Activated T-helper 1 cell treated with Interleukin-2 at 50 U/mL for 16 hours (primary cell): ENCODE results near the gene S1PR1.

ENCODE experiments used
- DNase-seq: peaks from one replicate; pipeline ENCODE4 v3.0.0-alpha.2; 2020; ENCODE audit warnings: low read depth

The S1PR1 gene

DNA sequence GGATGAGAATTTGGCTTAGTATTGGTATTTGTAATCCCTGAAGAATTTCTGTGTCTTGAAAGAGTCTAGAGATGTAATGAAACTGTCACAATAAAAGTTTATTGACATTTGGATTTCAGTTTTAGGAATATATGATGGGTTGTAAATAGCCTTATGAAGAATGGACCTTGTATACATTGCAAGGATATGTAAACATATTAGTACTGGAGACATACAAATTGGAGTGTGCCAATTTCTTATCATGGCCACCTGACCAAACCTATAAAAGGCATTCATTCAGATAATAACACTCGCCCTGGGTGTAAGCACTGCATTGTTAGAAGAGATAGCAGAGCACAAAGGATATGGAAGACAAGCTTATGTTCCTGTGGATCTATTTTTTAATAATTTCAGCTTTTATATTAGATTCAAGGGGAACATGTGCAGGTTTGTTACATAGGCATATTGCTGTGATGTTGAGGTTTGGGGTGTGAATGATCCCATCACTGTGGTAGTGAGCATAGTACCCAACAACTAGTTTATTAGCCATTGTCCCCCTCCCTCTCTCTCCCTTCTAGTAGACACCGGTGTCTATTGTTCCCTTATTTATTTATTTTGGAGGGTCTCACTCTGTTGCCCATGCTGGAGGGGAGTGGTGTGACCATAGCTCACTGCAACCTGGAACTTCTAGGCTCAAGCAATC lies 8.6 kb downstream of the S1PR1 start:
- no peak for DNase-seq

DNA sequence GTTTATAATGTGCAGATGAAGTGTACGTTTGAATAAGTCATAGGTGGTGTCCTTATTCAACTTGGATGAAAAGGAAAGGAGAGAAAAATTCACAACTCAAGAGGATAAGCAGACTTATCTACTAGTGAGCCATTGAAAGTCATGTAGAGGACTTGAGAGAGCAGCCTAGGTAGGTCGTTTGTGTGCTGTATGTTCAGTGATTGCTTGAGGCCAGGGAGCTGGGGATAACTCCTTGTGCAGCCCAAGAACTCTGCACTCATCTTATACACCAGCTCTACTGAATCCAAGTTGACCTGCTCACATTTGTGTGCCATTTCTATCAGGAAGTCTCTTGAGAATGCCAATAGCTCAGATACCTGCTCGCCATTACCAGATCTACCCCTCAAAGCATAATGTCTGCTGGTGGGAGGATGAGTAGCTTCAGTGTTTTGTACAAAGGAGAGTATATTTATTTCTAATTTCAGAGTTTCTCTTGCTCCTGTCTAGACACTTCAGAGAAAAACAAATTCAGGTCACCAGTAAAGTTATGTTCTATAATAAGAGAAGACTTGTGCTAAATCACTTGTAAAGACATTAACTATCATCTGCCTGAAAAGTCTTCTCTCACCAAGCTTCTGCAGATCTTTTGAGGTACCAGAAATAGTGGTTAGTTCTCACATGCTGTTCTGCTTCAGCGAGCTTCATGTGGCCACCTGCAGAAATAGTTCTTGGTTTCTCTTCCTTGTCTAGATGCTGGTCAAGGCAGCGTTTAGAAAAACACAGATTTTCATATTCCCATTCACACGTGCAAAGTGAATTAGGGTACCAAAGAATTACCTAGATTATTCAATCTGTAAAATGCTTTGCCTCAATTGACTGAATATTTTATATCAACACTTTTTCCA lies 10.8 kb downstream of the S1PR1 start:
- no peak for DNase-seq

DNA sequence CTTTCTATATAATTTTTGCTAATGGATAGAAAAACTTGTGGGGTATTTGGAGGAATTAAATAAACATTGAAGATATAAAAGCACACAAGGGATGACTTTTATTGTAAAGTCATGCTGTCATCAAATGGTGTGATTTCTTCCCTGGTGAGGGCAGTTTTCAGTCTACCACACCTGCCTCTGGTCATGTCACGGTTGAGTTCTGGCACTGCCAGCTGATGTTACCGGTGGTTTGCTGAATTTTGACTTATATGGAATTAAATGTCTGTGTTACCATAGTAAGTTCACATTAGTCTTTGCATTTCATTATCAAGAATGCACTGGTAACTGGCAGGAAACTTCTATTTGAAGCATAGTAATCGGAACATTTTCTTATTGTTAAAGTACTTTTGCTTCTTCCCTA lies 13.4 kb downstream of the S1PR1 start:
- DNase-seq = no peak

DNA sequence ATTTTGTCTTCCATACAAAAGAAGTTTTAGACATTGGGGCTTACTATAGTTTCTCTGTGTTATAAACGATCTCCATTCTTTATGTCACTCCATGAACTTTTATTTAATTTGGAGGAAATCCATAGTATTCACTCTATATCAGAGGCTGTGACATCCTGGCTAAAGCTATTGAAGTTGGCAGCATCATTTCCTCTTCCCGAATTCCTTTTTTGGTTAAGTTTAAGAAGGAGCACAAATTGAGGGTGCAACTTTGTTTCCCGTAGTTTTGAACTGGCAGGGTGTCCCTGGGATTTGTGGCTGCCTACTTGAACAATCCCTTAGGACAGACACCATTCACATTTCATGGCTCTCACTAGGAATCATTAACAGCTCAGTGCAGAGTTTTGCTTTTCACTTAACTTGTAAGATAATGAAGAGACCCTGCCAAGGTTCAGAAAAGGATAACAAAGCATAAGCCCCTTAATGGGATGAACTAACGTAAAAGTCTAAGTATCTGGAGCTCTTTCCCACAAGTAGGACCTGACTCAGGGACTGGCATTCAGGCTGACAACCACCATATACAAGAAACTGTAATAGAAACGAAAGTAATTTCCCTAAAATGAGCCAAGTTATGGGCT lies 13.9 kb downstream of the S1PR1 start:
- DNase-seq = no peak

DNA sequence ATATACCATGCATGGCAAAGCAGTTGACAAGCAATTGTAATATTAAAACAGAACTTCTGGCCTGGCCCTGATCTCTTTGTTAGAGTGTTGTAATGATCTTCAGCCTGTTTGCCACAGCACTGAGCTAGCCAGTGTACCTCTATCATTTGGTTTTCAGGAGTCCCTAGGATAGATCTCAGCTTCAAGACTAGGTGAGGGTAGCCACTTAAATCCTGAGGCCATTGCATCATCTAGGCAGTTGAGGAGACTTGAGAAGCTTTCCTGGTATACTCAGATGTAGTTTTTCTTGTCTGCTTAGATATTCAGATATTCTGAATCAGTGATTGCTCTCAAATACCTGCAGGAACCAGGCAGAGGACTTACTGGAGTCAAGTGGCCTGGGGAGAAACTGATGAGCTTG lies 14.7 kb downstream of the S1PR1 start:
- DNase-seq = no peak

DNA sequence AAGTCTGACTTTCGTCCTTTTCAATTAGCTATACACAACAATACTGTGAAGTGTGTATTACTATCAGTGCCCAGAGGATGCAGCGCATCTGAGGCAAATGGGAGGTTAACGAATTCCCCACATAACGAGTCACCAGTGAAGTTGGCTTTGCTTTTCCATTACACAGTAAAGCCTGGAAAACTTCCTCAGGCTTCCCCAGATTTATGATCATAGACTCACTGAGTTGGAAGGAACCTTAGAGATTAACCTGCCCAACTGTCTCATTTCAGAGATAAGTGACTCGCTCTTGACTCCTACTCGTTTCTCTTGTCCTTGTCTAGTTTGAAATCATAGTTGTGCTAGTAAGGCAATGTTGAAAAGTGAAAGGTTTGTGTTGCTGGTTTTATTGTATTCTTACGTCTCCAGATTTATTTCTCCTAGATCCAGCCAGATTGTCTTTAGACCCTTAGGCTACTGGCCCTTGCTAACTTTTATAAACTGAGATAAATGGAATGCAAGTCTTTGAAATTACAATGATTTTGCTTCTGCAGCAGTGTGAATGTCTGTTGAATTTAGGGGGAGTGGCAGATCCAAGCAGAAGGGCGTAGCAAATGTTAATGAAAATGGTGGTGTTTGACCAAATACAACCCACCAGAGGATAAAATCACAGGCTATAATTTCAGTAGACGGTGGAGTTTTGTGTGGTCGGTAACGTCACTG lies 17.3 kb downstream of the S1PR1 start:
- no peak for DNase-seq

DNA sequence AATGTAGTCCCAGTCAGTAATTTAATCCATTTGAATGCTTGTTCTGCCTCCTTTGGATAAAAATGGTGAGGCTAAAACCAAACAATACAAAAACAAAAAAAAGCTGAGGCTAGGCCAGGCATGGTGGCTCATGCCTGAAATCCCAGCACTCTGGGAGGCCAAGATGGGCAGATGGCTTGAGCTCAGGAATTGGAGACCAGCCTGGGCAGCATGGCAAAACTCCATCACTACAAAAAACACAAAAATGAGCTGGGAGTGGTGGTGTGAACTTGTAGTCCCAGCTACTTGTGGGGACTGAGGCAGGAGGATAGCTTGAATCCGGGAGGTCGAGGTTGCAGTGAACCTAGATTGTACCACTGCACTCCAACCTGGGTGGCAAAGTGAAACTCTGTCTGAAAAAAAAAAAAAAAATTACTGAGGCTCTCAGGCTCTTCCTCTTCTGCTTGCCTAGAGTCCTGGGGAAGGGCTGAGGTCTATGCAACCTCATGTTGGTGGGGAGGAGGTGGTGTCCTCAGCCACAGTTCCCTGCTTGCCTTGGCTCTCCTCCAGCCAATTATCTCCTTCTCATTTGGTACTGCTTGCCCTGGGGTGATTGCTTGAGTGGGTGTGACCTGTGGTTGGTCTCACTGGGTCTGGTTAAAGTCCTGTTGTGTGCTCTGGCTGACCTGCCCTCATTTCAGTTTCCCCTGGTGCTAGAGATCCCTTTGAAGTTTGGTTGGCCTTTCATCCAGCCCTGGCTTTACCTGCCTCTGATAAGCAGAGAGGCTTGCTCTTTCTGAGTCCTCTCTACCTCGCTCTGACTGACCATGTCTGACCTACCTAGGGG lies 20.9 kb downstream of the S1PR1 start:
- DNase-seq = no peak

DNA sequence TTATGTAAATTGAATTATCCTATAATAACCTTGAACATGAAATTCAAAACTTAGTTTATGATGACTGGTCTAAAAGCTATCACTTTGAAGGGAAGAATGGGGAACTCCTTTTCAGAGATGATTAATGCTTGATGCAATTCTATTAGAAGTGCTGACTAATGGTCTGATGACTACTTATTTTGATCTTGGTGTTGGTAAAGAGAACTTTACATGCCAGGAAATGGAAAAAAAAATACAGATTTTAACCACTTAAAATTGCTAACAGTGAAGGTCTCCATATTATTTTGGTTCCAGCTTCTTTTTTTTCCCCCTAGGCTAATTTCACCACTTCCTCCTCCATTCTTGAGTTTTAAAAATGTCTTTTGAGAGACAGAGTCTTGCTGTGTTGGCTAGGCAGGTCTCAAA lies 22.9 kb downstream of the S1PR1 start:
- no peak for DNase-seq

DNA sequence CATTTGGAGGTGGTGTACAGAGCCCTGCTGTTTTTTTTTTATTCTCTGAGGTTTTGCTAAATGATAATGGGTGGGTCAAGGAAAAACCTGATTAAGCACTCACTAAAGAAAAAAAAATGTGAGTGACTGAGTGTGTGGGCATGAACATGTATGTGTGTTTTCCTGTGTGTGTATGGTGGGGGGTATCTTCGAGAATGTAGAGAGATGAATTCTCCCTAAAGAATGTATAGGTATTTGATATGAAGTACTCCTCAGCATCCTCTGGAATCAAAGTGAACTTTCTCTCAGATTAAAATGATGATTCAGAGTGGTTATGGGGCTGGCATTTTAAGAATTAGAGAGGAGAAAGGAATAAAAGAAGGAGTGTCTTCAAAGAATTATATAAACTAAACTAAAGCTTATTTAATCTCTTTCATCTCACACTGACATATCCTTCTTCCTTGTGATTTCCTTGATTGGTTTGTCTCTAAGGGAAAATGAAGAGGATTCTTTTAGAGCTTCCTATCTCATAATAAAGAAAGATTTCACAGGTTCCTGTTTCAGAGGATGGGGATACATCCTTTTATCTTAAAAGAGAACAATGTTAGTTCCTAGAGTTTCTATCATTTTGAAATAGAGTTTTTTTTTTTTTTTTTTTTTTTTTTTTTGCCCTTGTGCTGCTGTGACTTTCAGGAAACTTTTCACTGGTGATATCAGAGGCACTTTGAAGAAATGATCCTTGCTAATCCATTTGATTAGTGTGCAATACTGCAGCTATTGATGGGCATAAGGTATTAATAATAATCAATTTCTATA lies 23.9 kb downstream of the S1PR1 start:
- DNase-seq = no peak

DNA sequence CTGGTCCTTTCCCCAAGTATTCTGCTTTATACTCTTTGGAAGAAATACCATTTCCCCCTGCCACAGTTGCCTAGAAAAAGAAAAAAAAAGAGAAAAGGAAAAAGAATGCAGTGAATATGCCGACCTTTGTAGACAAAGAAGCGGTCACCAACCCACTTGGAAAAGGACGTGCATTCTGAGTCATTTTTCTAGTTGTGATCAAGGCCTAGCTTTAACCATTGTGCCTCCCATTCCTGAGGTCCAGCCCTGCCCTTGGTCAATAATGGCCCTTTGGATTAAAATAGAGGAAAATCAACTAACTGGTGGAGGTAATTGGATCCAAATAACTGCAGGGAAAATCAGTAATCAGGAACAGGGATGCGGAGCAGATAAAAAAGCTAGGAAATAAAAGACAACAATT lies 24.8 kb downstream of the S1PR1 start:
- no peak for DNase-seq

DNA sequence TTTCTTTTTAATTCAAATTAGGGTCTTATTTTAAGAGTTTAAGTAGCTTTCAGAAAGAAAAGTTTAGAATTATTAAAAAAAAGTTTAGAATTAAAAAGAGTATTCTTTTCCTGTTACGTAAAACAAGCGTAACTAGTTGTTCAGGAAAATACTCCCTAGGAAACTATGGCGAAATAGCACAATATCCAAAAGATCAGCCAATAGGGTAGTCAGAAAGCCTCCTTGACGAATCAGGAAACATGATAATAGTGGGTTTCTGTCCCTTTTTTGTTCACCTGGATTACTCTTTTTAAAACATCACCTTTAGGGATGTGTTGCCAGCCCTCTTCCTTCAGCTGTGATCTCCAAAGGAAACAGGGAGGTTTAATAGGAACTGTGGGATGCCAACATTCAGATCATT lies 25.2 kb downstream of the S1PR1 start:
- no peak for DNase-seq

DNA sequence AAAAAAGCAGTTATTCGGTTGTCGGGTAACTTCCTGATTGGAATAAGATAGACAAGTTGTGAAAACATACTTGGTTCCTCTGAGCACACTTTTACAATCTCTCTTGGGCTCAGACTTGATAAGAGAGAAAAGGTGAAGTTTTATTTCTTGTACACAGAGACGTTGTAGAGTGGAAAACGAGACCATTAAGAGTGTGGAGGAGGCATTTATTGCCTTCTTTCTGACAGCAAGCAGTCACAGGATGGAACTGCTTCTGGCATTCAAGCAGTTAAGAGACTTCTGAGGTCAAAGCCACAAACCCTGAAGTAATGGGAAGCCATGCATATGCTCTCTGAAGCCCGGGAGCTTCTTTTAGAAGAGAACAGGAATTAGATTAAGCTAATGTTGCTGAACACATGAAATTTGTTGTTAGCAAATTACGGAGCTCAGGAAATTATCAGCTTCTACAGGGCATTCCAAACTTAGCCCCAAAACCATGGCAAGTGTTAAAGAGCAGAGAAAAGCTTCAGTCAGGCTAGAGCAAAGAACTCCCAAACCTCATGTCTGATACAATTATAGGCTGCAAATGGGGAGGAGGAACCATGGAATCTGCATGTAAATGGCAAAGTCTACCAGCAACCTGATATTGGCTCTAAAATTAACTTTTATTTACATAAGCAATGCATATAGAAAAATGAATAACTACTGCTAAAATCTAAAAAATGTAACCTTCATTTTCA lies 26.0 kb downstream of the S1PR1 start:
- DNase-seq = no peak

DNA sequence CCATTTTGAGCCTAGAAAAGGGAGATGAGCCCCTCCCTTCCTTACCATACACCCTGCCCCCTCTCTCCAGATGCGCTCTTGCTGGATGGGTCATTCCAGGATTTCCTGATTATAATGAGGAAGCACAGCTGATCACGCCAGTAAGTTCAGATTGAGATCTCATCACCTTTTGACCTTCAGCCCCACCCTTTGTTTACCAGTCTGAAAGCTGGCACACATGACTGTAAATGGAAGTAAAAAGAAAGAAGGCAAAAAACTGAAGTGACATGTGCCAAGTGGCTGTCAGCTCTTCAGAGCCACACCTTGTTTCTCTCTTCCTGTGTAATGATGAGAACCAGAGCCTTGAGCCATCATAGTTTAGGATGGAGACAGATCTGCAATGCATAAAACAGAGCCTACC lies 27.9 kb downstream of the S1PR1 start:
- no peak for DNase-seq

DNA sequence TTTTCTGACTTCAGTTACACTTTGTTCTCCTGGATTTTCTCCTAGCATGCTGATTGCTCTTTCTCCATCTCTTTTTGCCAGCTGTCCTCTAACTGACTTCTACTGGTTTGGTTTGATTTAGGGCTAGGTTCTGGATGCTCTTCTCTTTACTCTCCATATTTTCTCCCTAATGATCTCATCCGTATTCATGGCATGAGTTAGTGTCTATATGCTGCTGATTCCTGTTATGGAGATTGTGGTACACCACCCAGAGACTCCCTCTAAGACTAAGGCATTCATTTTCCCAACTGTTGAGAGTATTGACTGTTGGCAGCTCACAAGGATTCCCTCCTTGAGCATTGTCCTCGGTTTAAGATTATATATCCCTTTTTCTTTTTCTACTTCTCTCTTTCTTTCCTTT lies 28.9 kb downstream of the S1PR1 start:
- DNase-seq = no peak

DNA sequence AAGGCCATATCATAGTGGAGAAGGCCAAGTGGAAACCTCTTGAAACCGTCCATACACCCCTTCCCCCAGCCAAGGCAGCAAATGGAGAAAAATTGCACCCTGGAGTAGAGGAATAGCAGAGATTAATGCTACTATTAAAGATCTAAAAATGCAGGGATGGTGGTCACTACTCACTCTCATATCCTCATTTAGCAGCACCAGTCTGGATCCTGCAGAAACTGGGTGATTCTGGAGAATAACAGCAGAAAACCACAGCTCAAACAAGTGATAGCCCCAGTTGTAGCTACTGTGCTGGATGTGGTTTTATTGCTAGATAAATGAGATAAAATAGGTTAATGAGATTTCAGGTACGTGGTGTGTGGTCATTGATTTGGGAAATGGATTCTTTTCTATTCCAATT lies 30.3 kb downstream of the S1PR1 start:
- DNase-seq = no peak

DNA sequence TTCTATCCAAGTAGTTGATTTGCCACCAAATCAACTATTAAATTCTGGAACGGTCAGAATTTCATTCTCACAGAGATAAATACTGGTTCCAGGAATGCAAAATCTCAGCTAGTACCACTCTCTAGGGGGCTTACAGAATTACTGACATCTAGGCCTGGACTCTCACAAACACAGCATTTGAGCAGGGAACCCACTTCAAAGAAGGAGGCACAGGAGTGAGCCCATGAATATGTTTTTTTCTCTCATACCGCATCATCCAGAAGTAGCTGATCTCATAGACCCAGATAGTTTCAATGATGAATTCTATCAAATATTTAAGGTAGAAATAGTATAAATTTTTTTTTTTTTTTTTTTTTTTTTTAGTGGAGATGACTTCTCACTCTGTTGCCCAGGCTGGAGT lies 32.1 kb downstream of the S1PR1 start:
- no peak for DNase-seq

DNA sequence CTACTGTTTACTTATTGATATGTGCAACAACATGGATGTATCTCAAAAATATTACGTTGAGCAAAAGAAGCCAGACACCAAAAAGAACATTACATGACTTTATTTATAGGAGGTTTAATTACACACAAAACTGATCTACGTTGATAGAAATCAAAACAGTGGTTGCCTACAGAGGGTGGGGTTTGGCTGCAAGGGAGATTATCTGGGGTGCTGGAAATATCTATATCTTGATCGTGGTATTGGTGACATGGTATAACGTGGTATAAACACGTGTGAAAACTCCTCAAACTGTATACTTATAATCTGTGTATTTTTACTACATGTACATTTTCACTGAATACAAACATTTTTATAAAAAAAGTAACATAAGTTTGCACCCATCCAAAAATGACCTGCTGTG lies 38.9 kb downstream of the S1PR1 start:
- DNase-seq = no peak

DNA sequence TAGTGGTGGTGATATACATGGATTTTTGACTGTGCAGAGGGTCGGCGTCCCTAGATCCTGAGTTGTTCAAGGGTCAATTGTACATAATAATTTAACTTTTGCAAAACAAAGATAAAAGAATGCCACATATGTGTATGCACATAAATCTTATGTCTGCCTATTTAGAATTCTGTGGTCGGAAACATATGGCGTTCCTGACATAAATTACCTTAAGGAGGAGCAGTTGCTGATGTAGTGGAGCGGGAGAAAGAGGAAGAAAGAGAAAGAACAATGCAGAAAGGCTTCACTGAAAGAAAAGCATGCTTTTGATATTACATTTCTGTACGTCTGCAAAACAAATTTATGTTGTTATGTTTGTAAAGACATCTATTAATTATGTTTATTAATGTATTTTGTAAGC lies 40.0 kb downstream of the S1PR1 start:
- DNase-seq = no peak

DNA sequence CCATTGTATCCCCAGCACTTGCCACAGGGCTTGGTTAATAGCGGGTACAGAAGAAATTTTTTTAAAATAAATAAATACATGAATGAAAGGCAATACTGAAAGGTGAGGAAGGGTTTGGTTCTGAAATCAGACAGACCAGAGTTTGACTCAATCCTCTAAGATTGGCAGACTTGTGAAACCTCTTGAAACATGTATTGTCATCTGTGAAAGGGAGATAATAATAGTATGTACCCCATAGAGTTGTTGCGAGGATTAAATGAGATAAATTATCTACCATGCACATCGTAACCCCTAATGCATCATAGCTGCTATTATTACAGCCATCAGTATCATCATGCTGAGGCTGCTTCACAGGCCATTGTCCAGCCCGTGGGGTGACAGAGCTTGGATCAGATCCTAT lies 41.4 kb downstream of the S1PR1 start:
- DNase-seq = no peak

DNA sequence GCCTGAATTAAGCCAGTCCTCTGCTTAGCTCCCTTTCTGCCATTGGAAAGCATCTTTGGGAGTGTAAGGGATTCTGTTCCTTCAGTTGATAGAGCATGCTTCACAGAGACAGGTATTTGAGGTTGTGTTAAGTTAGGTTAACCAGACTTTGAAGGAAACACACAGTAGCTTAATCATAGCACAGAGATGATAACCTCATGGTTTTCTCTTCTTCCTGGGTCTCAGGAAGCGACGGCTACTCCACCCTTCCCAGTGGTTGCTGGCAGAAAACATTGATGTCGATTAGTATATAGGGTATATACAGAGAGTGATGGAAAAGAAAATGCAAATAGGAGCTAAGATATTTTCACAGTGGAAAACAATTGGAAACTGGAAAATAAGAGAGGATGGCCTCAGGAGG lies 42.0 kb downstream of the S1PR1 start:
- no peak for DNase-seq
